ENCODE results near the gene CPEB4.

Gene CPEB4

DNA sequence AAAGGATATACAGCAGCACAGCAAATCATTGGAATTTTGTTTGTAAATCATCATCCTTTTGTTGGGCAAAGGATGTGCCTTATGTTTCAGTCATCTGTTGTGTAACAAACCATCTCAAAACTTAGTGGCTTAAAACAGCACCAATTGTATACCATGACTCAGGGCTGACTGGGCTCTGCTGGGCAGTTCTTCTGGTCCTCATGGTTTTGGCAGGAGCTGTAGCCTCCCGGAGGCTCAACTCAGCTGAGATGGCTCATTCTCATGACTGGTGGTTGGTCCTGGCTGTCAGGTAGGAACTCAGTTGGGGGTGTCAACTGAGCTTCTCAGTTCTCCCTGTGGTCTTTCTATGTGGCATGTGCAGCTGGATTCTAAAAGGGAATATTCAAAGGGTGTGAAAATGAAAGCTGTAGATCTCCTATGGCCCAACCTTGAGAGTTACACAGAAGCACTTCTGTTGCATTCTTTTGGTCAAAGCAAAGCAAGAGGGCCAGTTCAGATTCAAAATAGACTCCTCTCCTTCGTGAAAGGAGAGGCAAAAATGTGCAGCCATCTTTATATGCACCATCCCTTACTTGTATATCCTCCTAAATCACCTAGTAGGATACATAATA lies 39.1 kb upstream of the CPEB4 start:
- TF ChIP-seq CSDC2 (CRISPR knock-in tag; IDR thresholded peaks at IDR 0.05) (no peak), ZFP3 (CRISPR knock-in tag; IDR thresholded peaks at IDR 0.05) (no peak), ARNTL (CRISPR knock-in tag; IDR thresholded peaks at IDR 0.05; ENCODE audit: borderline replicate concordance, low read depth) (no peak), TCF4 (CRISPR knock-in tag; IDR thresholded peaks at IDR 0.05; ENCODE audit: borderline replicate concordance) (no peak), BACH2 (CRISPR knock-in tag; IDR thresholded peaks at IDR 0.05; ENCODE audit: borderline replicate concordance) (no peak), RARB (CRISPR knock-in tag; IDR thresholded peaks at IDR 0.05) (no peak), PPARA (CRISPR knock-in tag; IDR thresholded peaks at IDR 0.05; ENCODE audit: borderline replicate concordance) (no peak), ESRRG (CRISPR knock-in tag; IDR thresholded peaks at IDR 0.05) (no peak), CREB5 (CRISPR knock-in tag; IDR thresholded peaks at IDR 0.05; ENCODE audit: low read depth) (no peak), ISL1 (CRISPR knock-in tag; IDR thresholded peaks at IDR 0.05) (no peak)
- TF ChIP-seq, protein P1, sequence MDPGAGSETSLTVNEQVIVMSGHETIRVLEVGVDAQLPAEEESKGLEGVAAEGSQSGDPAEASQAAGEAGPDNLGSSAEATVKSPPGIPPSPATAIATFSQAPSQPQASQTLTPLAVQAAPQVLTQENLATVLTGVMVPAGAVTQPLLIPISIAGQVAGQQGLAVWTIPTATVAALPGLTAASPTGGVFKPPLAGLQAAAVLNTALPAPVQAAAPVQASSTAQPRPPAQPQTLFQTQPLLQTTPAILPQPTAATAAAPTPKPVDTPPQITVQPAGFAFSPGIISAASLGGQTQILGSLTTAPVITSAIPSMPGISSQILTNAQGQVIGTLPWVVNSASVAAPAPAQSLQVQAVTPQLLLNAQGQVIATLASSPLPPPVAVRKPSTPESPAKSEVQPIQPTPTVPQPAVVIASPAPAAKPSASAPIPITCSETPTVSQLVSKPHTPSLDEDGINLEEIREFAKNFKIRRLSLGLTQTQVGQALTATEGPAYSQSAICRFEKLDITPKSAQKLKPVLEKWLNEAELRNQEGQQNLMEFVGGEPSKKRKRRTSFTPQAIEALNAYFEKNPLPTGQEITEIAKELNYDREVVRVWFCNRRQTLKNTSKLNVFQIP (CRISPR knock-in tag; IDR thresholded peaks at IDR 0.05; ENCODE audit: borderline replicate concordance, low read depth), result no peak
- TF ChIP-seq, protein P2, sequence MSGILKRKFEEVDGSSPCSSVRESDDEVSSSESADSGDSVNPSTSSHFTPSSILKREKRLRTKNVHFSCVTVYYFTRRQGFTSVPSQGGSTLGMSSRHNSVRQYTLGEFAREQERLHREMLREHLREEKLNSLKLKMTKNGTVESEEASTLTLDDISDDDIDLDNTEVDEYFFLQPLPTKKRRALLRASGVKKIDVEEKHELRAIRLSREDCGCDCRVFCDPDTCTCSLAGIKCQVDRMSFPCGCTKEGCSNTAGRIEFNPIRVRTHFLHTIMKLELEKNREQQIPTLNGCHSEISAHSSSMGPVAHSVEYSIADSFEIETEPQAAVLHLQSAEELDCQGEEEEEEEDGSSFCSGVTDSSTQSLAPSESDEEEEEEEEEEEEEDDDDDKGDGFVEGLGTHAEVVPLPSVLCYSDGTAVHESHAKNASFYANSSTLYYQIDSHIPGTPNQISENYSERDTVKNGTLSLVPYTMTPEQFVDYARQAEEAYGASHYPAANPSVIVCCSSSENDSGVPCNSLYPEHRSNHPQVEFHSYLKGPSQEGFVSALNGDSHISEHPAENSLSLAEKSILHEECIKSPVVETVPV (CRISPR knock-in tag; IDR thresholded peaks at IDR 0.05), result no peak
- TF ChIP-seq, protein P3, sequence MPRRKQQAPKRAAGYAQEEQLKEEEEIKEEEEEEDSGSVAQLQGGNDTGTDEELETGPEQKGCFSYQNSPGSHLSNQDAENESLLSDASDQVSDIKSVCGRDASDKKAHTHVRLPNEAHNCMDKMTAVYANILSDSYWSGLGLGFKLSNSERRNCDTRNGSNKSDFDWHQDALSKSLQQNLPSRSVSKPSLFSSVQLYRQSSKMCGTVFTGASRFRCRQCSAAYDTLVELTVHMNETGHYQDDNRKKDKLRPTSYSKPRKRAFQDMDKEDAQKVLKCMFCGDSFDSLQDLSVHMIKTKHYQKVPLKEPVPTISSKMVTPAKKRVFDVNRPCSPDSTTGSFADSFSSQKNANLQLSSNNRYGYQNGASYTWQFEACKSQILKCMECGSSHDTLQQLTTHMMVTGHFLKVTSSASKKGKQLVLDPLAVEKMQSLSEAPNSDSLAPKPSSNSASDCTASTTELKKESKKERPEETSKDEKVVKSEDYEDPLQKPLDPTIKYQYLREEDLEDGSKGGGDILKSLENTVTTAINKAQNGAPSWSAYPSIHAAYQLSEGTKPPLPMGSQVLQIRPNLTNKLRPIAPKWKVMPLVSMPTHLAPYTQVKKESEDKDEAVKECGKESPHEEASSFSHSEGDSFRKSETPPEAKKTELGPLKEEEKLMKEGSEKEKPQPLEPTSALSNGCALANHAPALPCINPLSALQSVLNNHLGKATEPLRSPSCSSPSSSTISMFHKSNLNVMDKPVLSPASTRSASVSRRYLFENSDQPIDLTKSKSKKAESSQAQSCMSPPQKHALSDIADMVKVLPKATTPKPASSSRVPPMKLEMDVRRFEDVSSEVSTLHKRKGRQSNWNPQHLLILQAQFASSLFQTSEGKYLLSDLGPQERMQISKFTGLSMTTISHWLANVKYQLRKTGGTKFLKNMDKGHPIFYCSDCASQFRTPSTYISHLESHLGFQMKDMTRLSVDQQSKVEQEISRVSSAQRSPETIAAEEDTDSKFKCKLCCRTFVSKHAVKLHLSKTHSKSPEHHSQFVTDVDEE (CRISPR knock-in tag; IDR thresholded peaks at IDR 0.05), result no peak
- no peak for ATAC-seq

GRCh38 chr5:173849908-173850307 lies 38.2 kb upstream of the CPEB4 start:
- TF ChIP-seq TOX (CRISPR knock-in tag; IDR thresholded peaks at IDR 0.05; ENCODE audit: borderline replicate concordance), result no peak
- no peak for TF ChIP-seq PATZ1 (CRISPR knock-in tag; IDR thresholded peaks at IDR 0.05; ENCODE audit: borderline replicate concordance)
- TF ChIP-seq CREB5 (CRISPR knock-in tag; IDR thresholded peaks at IDR 0.05; ENCODE audit: low read depth), result no peak
- TF ChIP-seq PPARA (CRISPR knock-in tag; IDR thresholded peaks at IDR 0.05; ENCODE audit: borderline replicate concordance), result no peak
- no peak for TF ChIP-seq ZNF8 (CRISPR knock-in tag; IDR thresholded peaks at IDR 0.05)
- ATAC-seq, result no peak

- no peak for ATAC-seq
- TF ChIP-seq ARNTL (CRISPR knock-in tag; IDR thresholded peaks at IDR 0.05; ENCODE audit: borderline replicate concordance, low read depth), result no peak
- no peak for TF ChIP-seq ISL1 (CRISPR knock-in tag; IDR thresholded peaks at IDR 0.05)
- TF ChIP-seq OSR1 (CRISPR knock-in tag; IDR thresholded peaks at IDR 0.05), result no peak
- no peak for TF ChIP-seq BACH2 (CRISPR knock-in tag; IDR thresholded peaks at IDR 0.05; ENCODE audit: borderline replicate concordance)
- TF ChIP-seq SNAI2 (CRISPR knock-in tag; IDR thresholded peaks at IDR 0.05), result no peak
- no peak for TF ChIP-seq CREB5 (CRISPR knock-in tag; IDR thresholded peaks at IDR 0.05; ENCODE audit: low read depth)
- TF ChIP-seq PATZ1 (CRISPR knock-in tag; IDR thresholded peaks at IDR 0.05; ENCODE audit: borderline replicate concordance), result no peak
- no peak for TF ChIP-seq TCF4 (CRISPR knock-in tag; IDR thresholded peaks at IDR 0.05; ENCODE audit: borderline replicate concordance)
These were observed 37.5 kb upstream of the CPEB4 start for GRCh38 chr5:173850659-173851058.

Measured in SK-N-SH treated with all-trans-retinoic acid at 6 μM for 48 hours (cell line).